DOHH2 (cell line): Measurements from ENCODE around the gene KCTD10.

Experiments used
- H3F3A ChIP-seq: fragments of 200-600 bp; sonication (generic), shearing (Covaris generic); 2 replicates; pipeline ENCODE4 v1.6.0; 2016; ENCODE audit warnings: antibody characterized with exemption, mild to moderate bottlenecking; ENCODE audit not compliant: control insufficient read depth, insufficient read depth
- H3K27ac ChIP-seq: fragments of 200-600 bp; sonication (generic); 2 replicates; pipeline ENCODE4 v1.5.1; 2014; ENCODE audit warnings: low read depth, mild to moderate bottlenecking, low read length, moderate library complexity
- H3K27me3 ChIP-seq: fragments of 200-600 bp; sonication (generic); 2 replicates; pipeline ENCODE4 v1.6.1; 2014; ENCODE audit warnings: mild to moderate bottlenecking, low read length, mixed read lengths; ENCODE audit not compliant: control insufficient read depth
- H3K36me3 ChIP-seq: fragments of 200-600 bp; sonication (generic); 2 replicates; pipeline ENCODE4 v1.6.1; 2014; ENCODE audit warnings: mild to moderate bottlenecking, low read length, moderate library complexity, mixed read lengths; ENCODE audit not compliant: control insufficient read depth
- H3K4me1 ChIP-seq: fragments of 200-600 bp; sonication (generic); 2 replicates; pipeline ENCODE4 v1.6.1; 2014; ENCODE audit warnings: mild to moderate bottlenecking, low read length, mixed read lengths; ENCODE audit not compliant: control insufficient read depth
- H3K4me2 ChIP-seq: fragments of 200-600 bp; sonication (generic); 2 replicates; pipeline ENCODE4 v1.6.0; 2014; ENCODE audit warnings: mild to moderate bottlenecking, low read length, moderate library complexity
- H3K4me3 ChIP-seq: fragments of 200-600 bp; sonication (generic); 2 replicates; pipeline ENCODE4 v1.5.1; 2014; ENCODE audit warnings: mild to moderate bottlenecking, low read length, mixed read lengths
- H3K79me2 ChIP-seq: fragments of 200-600 bp; sonication (generic); 2 replicates; pipeline ENCODE4 v1.6.1; 2014; ENCODE audit warnings: mild to moderate bottlenecking, low read length, mixed read lengths; ENCODE audit not compliant: control insufficient read depth
- H3K9me2 ChIP-seq: fragments of 200-600 bp; sonication (generic); replicated peaks from 2 replicates; pipeline ENCODE4 v1.6.1; 2014; ENCODE audit warnings: mild to moderate bottlenecking, low read length, mixed read lengths; ENCODE audit not compliant: control insufficient read depth
- H3K9me3 ChIP-seq: fragments of 200-600 bp; sonication (generic); 2 replicates; pipeline ENCODE4 v1.6.1; 2014; ENCODE audit warnings: antibody characterized with exemption, low read length, mixed read lengths; ENCODE audit not compliant: control insufficient read depth, insufficient read depth
- H4K20me1 ChIP-seq: fragments of 200-600 bp; sonication (generic); 2 replicates; pipeline ENCODE4 v1.6.0; 2014; ENCODE audit warnings: low read depth, mild to moderate bottlenecking, antibody characterized with exemption, low read length, moderate library complexity; ENCODE audit not compliant: control insufficient read depth, insufficient read depth
- EZH2phosphoT487 ChIP-seq: fragments of 200-600 bp; sonication (generic); IDR thresholded peaks from 2 replicates; pipeline ENCODE4 v1.6.1; 2017; ENCODE audit warnings: borderline replicate concordance, mild to moderate bottlenecking, antibody characterized with exemption, low read length, moderate library complexity, mixed read lengths
- TF ChIP-seq, protein P1 (sequence below): fragments of 200-600 bp; sonication (generic); IDR thresholded peaks from one replicate; pipeline ENCODE4 v1.5.1; 2014; ENCODE audit warnings: antibody characterized with exemption, mild to moderate bottlenecking, low read depth, low read length; ENCODE audit not compliant: poor library complexity, severe bottlenecking

KCTD10 gene

GRCh38 chr12:109518820-109519665 lies 41.9 kb upstream of the KCTD10 start:
- no peak overlapping the region for H3K27ac ChIP-seq

GRCh38 chr12:109517619-109518018 lies 40.5 kb upstream of the KCTD10 start:
- no peaks in the 10 kb centered on the region for H4K20me1 ChIP-seq
- H3K27me3 ChIP-seq, result no peaks in the 10 kb centered on the region
- H3K36me3 ChIP-seq, result peaks cover 23% of the 10 kb centered on the region
- TF ChIP-seq, protein P1, sequence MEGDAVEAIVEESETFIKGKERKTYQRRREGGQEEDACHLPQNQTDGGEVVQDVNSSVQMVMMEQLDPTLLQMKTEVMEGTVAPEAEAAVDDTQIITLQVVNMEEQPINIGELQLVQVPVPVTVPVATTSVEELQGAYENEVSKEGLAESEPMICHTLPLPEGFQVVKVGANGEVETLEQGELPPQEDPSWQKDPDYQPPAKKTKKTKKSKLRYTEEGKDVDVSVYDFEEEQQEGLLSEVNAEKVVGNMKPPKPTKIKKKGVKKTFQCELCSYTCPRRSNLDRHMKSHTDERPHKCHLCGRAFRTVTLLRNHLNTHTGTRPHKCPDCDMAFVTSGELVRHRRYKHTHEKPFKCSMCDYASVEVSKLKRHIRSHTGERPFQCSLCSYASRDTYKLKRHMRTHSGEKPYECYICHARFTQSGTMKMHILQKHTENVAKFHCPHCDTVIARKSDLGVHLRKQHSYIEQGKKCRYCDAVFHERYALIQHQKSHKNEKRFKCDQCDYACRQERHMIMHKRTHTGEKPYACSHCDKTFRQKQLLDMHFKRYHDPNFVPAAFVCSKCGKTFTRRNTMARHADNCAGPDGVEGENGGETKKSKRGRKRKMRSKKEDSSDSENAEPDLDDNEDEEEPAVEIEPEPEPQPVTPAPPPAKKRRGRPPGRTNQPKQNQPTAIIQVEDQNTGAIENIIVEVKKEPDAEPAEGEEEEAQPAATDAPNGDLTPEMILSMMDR, result no peak
- no peak for TF ChIP-seq EZH2phosphoT487
- H3K9me3 ChIP-seq, result no peaks in the 10 kb centered on the region
- no peak overlapping the region for H3K4me2 ChIP-seq
- H3K27ac ChIP-seq, result no peak overlapping the region
- H3K4me3 ChIP-seq, result no peak overlapping the region
- no peaks in the 10 kb centered on the region for H3F3A ChIP-seq
- H3K4me1 ChIP-seq, result no peaks in the 10 kb centered on the region
- H3K79me2 ChIP-seq, result no peaks in the 10 kb centered on the region
- H3K9me2 ChIP-seq, result no peaks in the 10 kb centered on the region

More at GRCh38 chr12:109518820-109519665, 41.9 kb upstream of the KCTD10 start:
- no peaks in the 10 kb centered on the region for H3K9me3 ChIP-seq
- peaks cover 25% of the 10 kb centered on the region for H3K36me3 ChIP-seq
- no peak overlapping the region for H3K4me2 ChIP-seq
- H3F3A ChIP-seq, result no peaks in the 10 kb centered on the region
- H3K4me1 ChIP-seq, result no peaks in the 10 kb centered on the region
- H3K79me2 ChIP-seq, result no peaks in the 10 kb centered on the region
- TF ChIP-seq, protein P1, result peak; percentile 97
- no peak for TF ChIP-seq EZH2phosphoT487
- H3K9me2 ChIP-seq, result no peaks in the 10 kb centered on the region
- H3K4me3 ChIP-seq, result no peak overlapping the region
- H4K20me1 ChIP-seq, result no peaks in the 10 kb centered on the region
- H3K27me3 ChIP-seq, result no peaks in the 10 kb centered on the region

DNA sequence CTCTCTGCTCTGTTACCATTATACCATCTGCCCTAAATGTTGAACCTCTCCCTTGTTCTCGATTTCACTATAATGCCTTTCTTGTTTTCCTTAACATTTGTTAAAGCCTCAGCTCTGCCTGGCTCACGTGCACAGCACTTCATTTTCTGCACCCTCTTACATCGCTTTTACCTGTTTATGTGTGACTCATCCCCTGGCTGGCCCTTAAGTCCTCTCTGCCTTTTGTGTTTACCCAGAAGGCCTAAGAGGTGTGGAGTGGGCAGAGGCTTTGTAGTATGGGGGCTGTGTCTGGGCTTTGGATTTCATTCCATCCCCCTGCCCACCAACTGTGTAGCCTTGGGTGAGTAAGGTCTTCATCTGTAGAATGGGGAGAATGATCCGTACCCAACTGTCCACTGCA lies 36.9 kb upstream of the KCTD10 start:
- Histone ChIP-seq H3K27ac (no peak overlapping the region), H3K36me3 (peaks cover 22% of the 10 kb centered on the region), H3K4me3 (no peak overlapping the region), H3K9me2 (no peaks in the 10 kb centered on the region), H3F3A (no peaks in the 10 kb centered on the region), H3K4me2 (no peak overlapping the region), H3K79me2 (no peaks in the 10 kb centered on the region), H3K27me3 (no peaks in the 10 kb centered on the region), H3K4me1 (no peaks in the 10 kb centered on the region), H4K20me1 (no peaks in the 10 kb centered on the region), H3K9me3 (no peaks in the 10 kb centered on the region)
- TF ChIP-seq, protein P1, result no peak
